GM21723 (cell line): ENCODE data around the gene CD7.
"Not testable (repeated sequence)": the region's sequence is repeated elsewhere in the genome, so short reads cannot be mapped to it uniquely, and the experiment has no call there.

Experiments used
- ATAC-seq: cut with Tn5 transposase; IDR thresholded peaks from one replicate; pipeline ENCODE4 v1.9.1; 2021; ENCODE audit warnings: mild to moderate bottlenecking, moderate library complexity; ENCODE audit not compliant: unreplicated experiment

Gene CD7

DNA sequence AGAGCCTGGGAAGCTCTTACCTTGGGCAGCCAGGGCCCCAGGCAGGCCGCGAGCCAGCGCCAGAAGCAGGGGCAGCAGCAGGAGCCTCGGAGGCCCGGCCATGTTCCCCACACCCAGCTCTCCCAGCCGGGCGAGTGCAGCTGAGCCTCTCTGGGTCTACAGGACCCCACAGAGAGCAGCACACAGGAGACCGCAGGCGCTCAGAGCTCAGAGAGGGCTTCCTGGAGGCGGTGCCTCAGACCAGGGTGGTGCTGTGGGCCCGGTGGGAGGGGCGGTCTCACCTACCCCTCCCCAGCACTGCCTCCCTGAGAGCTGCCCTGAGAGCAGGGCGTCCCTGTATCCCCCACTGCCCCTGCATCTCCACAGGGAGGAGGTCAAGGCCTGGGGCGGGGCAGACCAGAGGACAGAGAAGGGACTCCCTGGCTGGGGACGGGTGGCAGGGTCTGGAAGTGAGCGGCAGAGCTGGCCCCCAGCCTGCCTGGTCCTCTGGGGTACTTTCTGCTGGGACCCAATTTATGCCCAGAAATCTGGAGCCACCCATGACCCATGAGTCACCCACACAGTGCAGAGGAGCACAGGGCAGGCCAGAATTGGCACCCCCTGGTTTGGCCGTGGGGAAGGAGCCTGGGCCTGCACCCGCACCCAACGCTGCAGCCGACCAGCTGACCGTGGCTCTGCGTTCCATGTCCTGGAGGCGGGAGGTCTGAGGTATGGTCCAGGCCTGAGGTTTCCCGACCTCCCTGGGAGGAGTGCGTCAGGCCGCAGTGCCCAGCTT is at the start of gene CD7:
TSS of gene CD7 (minus strand) at position 215 of the 775 bp plus-strand sequence. CDS start at position 102, 113 bp downstream.
- ATAC-seq: no peak

DNA sequence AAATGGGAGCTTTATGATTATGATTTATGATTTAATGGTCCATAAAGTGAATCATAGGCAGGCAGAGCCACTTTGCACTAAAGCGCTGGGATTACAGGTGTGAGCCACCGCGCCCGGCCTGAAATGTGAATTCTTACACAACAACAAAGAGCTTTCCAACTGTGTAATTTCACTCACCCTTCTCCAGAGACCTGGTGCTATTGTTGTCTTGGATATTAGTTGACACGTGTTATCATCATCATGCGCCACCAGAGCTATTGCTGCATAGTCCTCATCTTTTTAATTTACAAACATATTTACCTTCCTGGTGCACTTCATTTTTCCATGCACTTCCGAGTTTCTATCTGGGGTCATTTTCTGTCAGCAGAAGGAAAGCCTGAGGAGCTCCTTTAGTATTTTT is 49.3 kb upstream of the CD7 start:
- no peak for ATAC-seq

DNA sequence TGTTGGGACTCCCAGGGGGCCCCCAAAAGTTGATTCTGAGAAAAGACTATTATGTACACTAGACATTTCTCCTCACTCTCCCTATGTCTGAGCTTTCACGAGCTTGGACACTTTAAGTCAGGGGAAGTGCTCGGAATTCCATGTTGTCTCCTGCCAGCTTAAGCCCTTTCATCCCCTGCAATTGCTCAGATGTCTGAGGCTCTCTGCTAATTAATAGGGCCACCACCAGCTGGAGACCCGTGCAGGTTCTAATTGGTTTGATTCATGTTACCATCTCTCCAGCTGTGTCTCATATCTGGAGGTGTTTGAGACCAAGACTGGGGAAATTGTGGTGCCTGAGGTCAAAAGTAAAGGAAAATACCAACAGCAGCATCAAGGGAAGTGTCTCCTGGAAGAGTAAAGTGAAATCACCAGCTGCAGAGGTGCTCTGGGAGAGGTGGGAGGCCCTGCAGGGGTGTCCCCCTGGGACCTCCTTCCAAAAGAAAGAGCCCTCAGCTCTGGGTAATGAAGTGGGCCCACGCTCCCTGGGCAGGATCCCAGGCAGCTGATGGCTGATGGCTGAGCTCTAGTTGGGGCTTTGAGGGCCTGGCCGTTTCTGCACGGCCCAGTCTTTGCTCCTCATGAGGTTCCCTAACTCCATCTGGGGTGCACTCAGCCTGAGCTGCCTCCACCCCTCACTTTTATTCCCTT is 48.3 kb upstream of the CD7 start:
- ATAC-seq: no peak

GRCh38 chr17:82361885-82362633 is 44.7 kb upstream of the CD7 start:
- ATAC-seq: no peak

DNA sequence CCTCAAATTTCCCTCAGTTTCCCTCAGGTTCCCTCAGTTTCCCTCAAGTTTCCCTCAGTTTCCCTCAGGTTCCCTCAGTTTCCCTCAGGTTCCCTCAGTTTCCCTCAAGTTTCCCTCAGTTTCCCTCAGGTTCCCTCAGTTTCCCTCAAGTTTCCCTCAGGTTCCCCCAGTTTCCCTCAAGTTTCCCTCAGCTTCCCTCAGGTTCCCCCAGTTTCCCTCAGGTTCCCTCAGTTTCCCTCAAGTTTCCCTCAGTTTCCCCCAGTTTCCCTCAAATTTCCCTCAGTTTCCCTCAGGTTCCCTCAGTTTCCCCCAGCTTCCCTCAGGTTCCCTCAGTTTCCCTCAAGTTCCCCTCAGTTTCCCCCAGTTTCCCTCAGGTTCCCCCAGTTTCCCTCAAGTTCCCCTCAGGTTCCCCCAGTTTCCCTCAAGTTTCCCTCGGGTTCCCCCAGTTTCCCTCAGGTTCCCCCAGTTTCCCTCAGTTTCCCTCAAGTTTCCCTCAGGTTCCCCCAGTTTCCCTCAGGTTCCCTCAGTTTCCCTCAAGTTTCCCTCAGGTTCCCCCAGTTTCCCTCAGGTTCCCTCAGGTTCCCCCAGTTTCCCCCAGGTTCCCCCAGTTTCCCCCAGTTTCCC is 42.2 kb upstream of the CD7 start:
- ATAC-seq: not testable (repeated sequence)

GRCh38 chr17:82358465-82359350 is 41.3 kb upstream of the CD7 start, which contains the start of gene TEX19:
Gene TEX19 (plus strand): TSS chr17:82359247. CDS start chr17:82362151, 2,904 bp downstream.
- ATAC-seq: no peak

DNA sequence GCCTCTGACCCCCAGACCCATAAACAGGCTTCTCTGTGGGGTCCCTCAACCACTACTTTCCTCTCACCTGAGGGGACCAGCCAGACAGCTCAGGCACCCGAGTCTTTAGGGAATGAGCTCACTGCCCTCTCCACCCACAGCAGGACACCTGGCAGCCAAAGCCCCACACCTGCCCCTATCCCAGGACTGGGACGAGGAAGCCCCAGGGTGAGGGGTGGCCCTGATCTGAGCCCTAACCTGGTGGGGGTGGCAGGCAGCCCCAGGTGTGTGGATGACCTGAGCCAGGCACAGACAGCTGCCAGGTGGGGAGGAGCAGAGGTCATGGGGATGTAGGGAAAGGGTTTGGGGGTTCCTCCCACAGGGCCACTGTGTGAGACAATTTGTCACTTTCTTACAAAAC is 40.0 kb upstream of the CD7 start:
- ATAC-seq: no peak

GRCh38 chr17:82356845-82357355 is 39.5 kb upstream of the CD7 start:
- ATAC-seq: no peak

DNA sequence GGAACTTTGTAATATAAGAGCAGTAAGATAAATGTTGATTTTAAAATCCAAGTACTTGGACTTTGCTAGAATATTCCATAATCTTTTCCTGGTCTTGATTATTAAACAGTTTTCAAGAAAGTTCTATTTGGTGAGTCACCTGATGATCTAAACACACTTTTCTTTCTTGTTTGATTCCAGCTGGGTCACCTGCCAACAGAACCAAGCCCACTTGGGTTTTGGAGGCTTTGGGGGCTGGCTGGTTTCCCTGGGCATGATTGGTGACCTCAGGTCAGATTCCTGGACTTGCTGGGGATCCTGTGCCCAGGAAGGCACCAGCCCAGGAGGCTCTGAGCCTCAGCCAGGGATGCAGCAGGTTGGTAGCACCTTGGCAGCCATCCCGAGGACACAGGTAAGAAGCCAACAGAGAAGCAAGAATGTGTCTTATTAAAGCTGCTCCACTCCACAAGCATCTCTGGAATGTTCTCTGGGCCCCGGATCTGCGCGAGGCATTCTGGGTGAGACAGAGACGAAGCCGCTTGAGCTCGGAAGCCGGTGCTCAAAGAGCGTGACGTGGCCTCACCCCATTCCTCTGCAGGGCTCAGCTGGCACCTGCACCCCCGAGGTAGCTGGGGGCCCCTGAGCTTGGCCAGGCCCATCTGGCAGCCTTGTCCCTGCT is 38.5 kb upstream of the CD7 start:
- ATAC-seq: no peak

- no peak for ATAC-seq
Observed at GRCh38 chr17:82354804-82355308, 37.4 kb upstream of the CD7 start.

DNA sequence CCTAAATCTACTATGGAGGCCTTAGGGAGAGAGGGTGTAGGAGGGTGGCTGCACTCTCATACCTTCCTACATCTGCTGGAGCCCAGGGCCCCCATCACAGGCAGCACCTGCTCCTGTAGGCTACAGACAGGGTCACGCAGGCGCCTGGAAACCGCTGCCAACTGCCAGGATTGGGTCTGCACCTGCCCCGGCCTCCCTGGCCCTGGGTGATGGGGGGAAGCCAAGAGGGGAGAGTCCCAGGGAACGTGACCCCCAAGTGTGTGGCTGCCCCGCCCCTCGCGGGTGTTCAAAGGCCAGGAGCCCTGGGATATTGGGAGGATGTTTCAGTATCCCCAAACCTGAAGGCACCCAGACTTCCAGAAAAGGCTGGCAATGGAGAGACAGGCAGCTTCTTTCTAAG is 36.1 kb upstream of the CD7 start:
- ATAC-seq: no peak

GRCh38 chr17:82351713-82352488 is 34.5 kb upstream of the CD7 start:
- ATAC-seq: no peak

GRCh38 chr17:82351254-82351712 is 33.9 kb upstream of the CD7 start:
- peak; percentile 53 for ATAC-seq

DNA sequence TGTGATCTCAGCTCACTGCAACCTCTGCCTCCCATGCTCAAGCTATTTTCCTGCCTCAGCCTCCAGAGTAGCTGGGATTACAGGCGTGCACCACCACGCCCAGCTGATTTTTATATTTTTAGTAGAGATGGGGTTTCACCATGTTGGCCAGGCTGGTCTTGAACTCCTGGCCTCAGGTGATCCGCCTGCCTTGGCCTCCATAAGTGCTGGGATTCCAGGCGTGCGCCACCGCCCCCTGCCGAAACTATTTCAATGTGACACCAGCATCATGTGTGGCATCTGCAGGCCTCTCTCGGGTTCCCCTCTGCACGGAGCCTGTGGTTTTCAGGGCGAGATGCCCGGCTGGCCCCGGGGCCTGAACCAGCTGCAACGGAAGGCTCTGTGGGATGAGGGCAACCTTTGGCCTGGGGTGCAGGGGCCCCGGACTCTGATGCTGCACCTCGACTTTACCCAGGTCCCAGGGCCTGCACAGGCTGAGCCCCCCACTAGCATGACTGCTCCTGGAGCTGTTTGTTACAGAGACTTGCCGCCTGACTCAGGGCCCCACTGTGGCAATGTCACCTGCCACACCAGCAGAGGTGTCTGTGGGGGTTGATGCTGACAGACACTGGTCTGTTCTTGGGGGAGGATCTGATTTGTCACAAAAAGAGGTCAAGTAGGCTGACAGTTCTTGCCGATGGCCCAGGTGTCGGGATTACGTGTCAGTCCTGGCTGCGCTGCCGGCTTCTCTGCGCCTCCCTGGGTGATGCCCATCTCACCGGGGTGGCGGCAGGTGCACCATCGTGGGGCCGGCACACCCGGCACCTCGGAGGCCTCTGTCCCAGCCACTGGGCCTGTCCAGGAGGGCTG is 33.0 kb upstream of the CD7 start:
- ATAC-seq: no peak

- ATAC-seq: no peak
Observed at GRCh38 chr17:82349287-82349701, 31.9 kb upstream of the CD7 start.

DNA sequence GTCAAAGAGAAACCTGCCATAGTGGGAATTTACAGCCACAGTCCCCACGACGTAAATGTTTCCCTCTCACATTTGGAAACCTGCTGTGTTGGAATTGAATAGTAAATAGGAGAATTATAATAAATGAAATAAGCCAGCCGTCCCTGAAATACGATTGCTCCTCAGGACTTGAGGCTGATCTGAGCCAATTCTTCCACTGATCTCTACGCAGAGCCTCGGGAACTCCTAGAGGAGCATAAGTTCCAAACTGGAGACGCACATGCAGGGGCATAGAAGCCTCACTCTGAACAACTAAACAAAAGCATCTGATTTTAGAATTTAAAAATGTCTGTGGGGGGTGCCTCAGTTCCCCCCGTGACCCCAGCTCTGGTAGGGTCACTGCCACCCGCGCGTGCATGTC is 31.5 kb upstream of the CD7 start:
- ATAC-seq: no peak

DNA sequence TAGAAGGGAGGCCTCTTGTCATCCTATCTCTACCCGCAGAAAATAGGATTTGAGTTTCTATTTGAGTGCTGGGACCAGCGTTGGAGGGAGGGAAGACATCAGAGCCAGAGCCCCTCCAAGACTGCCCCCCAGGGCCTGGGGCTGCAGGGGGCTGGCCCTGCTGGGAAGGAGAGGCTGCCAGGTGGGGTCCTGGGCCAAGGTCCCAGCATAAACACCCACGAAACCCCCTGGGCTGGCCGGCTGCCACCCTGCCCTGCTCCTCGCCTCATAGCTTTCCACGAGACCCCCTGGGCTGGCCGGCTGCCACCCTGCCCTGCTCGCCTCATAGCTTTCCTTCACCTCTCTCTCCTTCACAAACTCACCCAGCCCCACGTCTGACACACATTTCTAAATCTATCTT is 31.0 kb upstream of the CD7 start:
- ATAC-seq: no peak
